Measurements from ENCODE around the gene UNC45B.
"Not testable (repeated sequence)": the region's sequence is repeated elsewhere in the genome, so short reads cannot be mapped to it uniquely, and the experiment has no call there.

Gene UNC45B

DNA sequence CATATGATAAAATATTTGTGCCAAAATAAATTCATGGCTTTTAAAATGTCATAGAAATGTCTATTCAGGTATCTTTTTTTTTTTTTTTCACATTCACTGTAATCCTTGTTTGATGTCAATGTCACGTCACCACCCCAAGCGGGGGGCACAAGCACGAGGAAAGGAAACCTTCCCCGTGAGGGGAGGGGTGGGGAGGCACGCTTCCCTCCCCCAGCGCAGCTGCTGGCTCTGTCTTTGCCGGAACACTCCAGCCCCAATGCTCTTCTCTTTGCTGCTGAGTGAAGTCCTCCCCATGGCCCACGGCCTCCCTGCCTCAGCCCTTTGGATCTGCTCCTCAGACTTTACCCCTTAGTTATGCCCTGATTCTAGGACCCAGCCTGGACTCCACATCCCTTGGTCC is 45.1 kb downstream of the UNC45B start:
- peak in 1 of 42 donors; percentile 10 for DNase-seq
- intact Hi-C loops (cut with DNase I) = no loop called here

GRCh38 chr17:35194001-35194400 is 46.4 kb downstream of the UNC45B start, which contains the start of gene SLC35G3:
Gene SLC35G3 (minus strand): TSS chr17:35194393. CDS start chr17:35194307, 86 bp downstream.
- intact Hi-C loops (cut with DNase I); DNase-seq: not testable (repeated sequence)

DNA sequence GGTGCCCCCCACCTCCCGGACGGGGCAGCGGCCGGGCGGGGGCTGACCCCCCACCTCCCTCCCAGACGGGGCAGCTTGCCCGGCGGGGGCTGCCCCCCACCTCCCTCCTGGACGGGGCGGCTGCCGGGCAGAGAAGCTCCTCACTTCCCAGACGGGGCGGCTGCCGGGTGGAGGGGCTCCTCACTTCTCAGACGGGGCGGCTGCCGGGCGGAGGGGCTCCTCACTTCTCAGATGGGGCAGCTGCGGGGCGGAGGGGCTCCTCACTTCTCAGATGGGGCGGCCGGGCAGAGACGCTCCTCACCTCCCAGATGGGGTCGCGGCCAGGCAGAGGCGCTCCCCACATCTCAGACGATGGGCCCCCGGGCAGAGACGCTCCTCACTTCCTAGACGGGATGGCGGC is 47.4 kb downstream of the UNC45B start:
- DNase-seq; intact Hi-C loops (cut with DNase I): not testable (repeated sequence)

GRCh38 chr17:35202582-35202981 is 55.0 kb downstream of the UNC45B start:
- intact Hi-C loops (cut with DNase I) = not testable (repeated sequence)

GRCh38 chr17:35210741-35211140 is 63.1 kb downstream of the UNC45B start:
- no peak for DNase-seq
- intact Hi-C loops (cut with DNase I) = no loop called here

More at GRCh38 chr17:35202582-35202981, 55.0 kb downstream of the UNC45B start:
- DNase-seq = not testable (repeated sequence)

GRCh38 chr17:35212668-35213067 is 65.1 kb downstream of the UNC45B start:
- intact Hi-C loops (cut with DNase I) = no loop called here
- no peak for DNase-seq

DNA sequence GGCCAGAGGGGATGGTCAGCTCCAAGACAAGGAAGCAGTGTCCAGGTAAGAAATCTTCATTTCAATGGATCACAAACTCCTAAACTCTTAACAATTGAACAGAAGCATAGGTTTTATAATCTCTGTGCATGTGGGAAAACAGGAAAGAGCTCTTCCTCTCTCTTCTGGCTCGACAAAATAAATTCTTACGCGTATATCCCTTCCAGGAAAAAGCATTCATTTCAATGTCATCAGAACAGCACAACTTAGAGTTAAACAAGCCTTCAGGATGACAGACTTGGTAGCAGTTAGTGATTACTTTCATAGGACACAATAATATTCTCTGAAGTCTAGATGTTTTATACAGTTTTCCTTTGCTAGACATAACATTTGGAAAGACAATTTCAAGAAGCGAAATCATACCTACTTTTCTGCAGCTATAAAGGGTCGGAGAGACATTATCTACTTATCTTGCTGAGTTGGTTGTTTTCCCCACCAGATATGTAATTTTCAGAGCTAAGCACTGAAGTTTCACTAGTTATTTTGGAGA is 65.9 kb downstream of the UNC45B start:
- intact Hi-C loops (cut with DNase I) = no loop called here
- DNase-seq = no peak

DNA sequence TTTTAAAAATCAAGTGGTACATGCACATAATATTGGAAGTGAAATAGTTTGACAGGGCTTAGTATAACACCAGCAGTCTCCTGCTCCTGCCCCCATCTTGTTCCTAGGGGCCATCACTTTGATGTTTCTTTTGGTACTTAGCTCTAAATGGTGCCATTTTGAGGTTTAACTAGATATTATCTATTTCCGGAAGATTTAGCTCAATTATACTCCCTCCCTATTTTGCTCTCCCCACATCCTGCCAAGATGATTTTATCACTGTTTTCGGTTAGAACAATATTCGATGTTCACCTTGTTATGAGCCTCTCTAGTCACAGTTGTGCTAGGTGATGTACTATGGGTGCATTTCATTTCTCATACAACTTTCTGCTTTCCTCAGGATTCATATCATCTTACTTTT is 66.6 kb downstream of the UNC45B start:
- DNase-seq = no peak
- intact Hi-C loops (cut with DNase I) = no loop called here

DNA sequence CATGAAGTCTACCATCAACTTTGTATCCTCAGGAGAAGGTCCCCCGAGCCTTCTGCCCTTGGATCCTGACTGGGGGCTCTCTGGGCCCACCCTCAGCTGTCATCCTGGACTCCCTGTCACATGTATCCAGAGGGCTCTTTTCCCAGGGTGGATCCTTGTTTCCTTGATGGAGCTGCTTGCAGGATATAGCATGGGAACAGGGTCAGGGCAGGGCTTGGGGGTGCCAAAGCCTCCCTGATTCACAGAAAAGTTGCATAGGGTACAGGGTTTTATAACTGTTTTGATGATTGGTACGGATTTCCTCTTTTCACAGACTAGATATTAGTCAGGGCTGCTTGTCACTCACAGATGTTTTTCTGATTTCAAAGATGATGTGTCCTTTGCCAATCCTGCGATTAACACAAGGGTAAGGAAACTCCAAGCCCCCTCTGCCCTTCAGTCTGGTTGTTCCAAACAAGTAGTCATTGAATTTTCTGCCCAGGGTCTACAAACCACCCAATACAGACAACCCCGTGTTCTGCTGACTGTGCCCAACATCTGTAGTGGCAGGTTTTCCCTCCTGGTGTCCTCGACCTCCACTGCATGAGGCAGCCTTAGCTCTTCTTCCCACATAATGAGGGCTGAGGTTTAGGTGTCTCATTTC is 67.1 kb downstream of the UNC45B start:
- no peak for DNase-seq
- intact Hi-C loops (cut with DNase I) = no loop called here

DNA sequence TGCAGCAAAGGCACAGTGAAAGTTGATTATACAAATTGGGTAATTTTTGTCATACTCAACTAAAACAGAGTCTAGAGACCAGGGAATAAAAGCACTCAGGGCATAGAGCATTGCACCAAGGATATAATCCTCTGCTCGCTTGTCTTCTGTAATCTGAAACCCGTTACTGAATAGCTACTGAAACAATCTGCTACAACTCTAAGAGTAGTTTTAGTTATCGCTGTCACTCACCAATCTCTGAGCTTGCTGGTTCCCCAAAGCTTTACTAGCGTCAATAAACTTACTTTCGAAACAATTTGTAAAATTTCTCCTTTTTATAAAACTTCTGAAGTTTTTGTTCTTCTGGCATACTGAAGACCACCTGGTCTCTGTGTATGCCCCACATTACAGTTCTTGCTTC is 69.5 kb downstream of the UNC45B start:
- intact Hi-C loops (cut with DNase I) = no loop called here
- DNase-seq = no peak

DNA sequence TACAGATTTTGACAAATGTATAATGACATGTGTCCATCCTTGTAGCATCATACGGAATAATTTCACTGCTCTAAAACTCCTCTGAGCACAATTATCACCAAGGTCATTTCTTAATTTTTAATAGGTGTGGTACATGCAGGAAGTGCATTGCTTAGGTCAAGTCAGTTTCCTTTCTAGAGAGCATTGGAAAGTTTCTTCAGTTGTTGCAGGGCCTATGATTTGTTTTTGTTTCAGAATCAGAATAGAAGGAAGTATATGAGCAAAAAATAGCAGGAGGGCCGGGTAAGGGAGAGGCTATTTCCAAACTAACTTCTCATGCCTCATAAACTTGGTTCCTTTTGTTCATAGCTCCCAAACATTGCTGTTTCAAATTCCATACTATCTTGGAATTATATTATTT is 71.3 kb downstream of the UNC45B start:
- DNase-seq = no peak
- intact Hi-C loops (cut with DNase I) = no loop called here

DNA sequence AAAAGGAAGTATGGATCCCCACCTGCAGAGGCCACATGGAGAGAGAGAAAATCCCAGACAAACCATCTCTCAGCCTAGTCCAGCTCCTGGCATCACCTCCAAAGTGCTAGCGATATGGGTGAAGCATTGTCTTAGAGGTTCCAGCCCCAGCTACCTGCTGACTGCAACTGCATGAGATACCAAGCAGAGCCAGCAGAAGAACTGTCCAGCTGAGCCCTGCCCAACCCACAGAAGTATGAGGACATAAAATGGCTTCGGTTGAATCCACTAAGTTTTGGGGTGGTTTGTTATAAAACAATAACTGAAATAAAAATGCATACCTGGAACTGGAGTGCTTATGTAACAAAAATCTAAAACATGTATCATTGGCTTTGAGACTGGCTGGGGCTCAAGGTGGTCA is 74.8 kb downstream of the UNC45B start:
- intact Hi-C loops (cut with DNase I) = no loop called here
- DNase-seq = no peak

DNA sequence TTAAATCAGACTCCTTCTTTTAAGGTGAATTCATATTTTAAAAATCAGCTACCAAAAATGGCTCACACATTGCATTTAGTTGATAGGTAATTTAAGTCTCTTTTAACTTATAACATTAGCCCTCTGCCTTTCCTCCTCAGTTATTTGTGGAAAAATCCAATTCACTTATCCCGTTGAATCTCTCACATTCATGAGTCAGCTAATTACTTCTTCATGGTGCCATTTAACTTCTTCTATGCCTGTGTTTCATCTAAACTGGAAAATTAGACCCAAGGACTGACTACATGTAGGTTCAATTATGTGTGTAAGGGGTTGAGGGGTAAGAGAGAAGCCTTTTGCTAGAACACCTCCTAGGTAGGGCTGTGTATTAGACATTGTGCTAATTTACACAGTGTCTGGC is 76.8 kb downstream of the UNC45B start:
- no peak for DNase-seq
- intact Hi-C loops (cut with DNase I) = no loop called here

- intact Hi-C loops (cut with DNase I) = no loop called here
- DNase-seq = no peak
Observed at GRCh38 chr17:35227546-35227945, 79.9 kb downstream of the UNC45B start.

GRCh38 chr17:35229638-35230037 is 82.0 kb downstream of the UNC45B start:
- DNase-seq = no peak
- intact Hi-C loops (cut with DNase I) = no loop called here

DNA sequence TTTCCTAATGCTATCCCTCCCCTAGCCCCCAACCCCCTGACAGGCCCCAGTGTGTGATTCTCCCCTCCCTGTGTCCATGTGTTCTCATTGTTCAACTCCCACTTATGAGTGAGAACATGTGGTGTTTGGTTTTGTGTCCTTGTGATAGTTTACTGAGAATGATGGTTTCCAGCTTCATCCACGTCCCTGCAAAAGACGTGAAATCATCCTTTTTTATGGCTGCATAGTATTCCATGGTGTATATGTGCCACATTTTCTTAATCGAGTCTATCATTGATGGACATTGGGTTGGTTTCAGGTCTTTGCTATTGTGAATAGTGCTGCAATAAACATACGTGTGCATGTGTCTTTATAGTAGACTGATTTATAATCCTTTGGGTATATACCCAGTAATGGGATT is 86.7 kb downstream of the UNC45B start:
- intact Hi-C loops (cut with DNase I); DNase-seq: not testable (repeated sequence)

DNA sequence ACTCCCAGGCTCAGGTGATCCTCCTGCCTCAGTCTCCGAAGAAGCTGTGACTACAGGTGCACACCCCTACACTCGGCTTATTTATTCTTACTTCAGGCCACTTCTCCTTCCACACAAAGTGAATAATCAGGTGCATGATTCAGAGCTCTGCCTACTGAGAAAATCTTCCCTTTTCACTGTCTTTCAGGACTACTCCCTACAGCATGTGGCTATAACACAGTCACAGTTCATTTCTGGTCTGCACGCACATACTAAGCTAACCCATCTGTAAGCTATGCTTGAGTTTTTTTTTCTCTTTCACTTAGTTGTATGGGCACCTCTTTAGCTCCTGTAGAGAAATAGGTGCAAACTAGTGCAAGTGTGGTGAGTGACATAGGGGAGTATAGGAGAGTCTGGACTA is 87.7 kb downstream of the UNC45B start:
- DNase-seq = peak in 1 of 42 donors; percentile 3
- intact Hi-C loops (cut with DNase I) = no loop called here

- no peak for DNase-seq
- intact Hi-C loops (cut with DNase I) = no loop called here
Observed at GRCh38 chr17:35235917-35236316, 88.3 kb downstream of the UNC45B start.

DNA sequence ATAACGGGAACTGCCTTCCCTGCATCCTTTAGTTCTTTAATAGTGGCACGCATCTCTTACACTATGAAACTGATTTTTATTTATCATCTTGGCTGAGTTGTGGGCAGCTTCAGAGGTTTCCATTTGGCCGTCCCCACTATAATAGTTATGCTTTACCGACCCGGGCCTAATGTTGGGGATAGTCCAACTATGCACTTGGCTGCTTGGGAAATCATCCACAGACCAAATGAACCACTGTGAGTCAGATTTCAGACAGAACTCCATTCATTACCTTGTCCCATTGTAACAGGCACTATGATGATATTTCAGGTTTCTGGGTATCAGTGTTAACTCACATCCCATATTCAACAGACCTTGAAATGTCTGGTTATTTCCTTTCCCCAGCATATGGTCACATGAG is 89.2 kb downstream of the UNC45B start:
- intact Hi-C loops (cut with DNase I) = no loop called here
- no peak for DNase-seq

- intact Hi-C loops (cut with DNase I) = no loop called here
- DNase-seq = peak in 1 of 42 donors; percentile 8
Observed at GRCh38 chr17:35238821-35239220, 91.2 kb downstream of the UNC45B start.
